ENCODE measurements around the gene TGFB1I1.
"Not testable (repeated sequence)": the region's sequence is repeated elsewhere in the genome, so short reads cannot be mapped to it uniquely, and the experiment has no call there.

TGFB1I1 gene

GRCh38 chr16:31501226-31501965 lies 29.4 kb downstream of the TGFB1I1 start:
- no peak overlapping the region for H3K4me3 ChIP-seq (ENCODE audit: low read length)
- H3K36me3 ChIP-seq (replicated peaks; ENCODE audit: low read depth, low read length), result peaks cover 13% of the 10 kb centered on the region
- no peak overlapping the region for H3K27ac ChIP-seq (ENCODE audit: low read length)
- no peaks in the 10 kb centered on the region for H3K27me3 ChIP-seq (ENCODE audit: low read depth, low read length)
- TF ChIP-seq, protein P1, sequence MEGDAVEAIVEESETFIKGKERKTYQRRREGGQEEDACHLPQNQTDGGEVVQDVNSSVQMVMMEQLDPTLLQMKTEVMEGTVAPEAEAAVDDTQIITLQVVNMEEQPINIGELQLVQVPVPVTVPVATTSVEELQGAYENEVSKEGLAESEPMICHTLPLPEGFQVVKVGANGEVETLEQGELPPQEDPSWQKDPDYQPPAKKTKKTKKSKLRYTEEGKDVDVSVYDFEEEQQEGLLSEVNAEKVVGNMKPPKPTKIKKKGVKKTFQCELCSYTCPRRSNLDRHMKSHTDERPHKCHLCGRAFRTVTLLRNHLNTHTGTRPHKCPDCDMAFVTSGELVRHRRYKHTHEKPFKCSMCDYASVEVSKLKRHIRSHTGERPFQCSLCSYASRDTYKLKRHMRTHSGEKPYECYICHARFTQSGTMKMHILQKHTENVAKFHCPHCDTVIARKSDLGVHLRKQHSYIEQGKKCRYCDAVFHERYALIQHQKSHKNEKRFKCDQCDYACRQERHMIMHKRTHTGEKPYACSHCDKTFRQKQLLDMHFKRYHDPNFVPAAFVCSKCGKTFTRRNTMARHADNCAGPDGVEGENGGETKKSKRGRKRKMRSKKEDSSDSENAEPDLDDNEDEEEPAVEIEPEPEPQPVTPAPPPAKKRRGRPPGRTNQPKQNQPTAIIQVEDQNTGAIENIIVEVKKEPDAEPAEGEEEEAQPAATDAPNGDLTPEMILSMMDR (IDR thresholded peaks at IDR 0.05; ENCODE audit: low read depth, low read length), result no peak
- no peak for TF ChIP-seq EZH2phosphoT487 (IDR thresholded peaks at IDR 0.05; ENCODE audit: low read depth)
- no peak overlapping the region for H2AFZ ChIP-seq (ENCODE audit: low read depth, low read length)
- H3K4me2 ChIP-seq (ENCODE audit: low read length), result no peak overlapping the region
- H4K20me1 ChIP-seq (ENCODE audit: insufficient read depth, low read length), result peaks cover 6% of the 10 kb centered on the region; the same call in 1 of the 2 replicates
- H3K9ac ChIP-seq (ENCODE audit: low read length), result no peak overlapping the region
- no peaks in the 10 kb centered on the region for H3K79me2 ChIP-seq (ENCODE audit: low read length)
- peaks cover 15% of the 10 kb centered on the region for H3K4me1 ChIP-seq (ENCODE audit: low read length)
- H3K9me3 ChIP-seq (ENCODE audit: insufficient read depth, low read length), result no peaks in the 10 kb centered on the region

GRCh38 chr16:31501966-31502348 lies 30.0 kb downstream of the TGFB1I1 start:
- Histone ChIP-seq H3K4me2 (ENCODE audit: low read length) (no peak overlapping the region), H3K9ac (ENCODE audit: low read length) (no peak overlapping the region), H3K27ac (ENCODE audit: low read length) (no peak overlapping the region), H3K9me3 (ENCODE audit: insufficient read depth, low read length) (no peaks in the 10 kb centered on the region), H3K36me3 (replicated peaks; ENCODE audit: low read depth, low read length) (peaks cover 13% of the 10 kb centered on the region), H3K27me3 (ENCODE audit: low read depth, low read length) (no peaks in the 10 kb centered on the region), H3K4me1 (ENCODE audit: low read length) (peaks cover 18% of the 10 kb centered on the region), H3K79me2 (ENCODE audit: low read length) (peaks cover 4% of the 10 kb centered on the region), H4K20me1 (ENCODE audit: insufficient read depth, low read length) (peaks cover 6% of the 10 kb centered on the region; the same call in 1 of the 2 replicates), H2AFZ (ENCODE audit: low read depth, low read length) (no peak overlapping the region), H3K4me3 (ENCODE audit: low read length) (no peak overlapping the region)
- TF ChIP-seq EZH2phosphoT487 (IDR thresholded peaks at IDR 0.05; ENCODE audit: low read depth), result no peak
- TF ChIP-seq, protein P1 (IDR thresholded peaks at IDR 0.05; ENCODE audit: low read depth, low read length), result no peak

GRCh38 chr16:31502981-31503380 lies 31.0 kb downstream of the TGFB1I1 start:
- Histone ChIP-seq H3K4me1 (ENCODE audit: low read length) (peaks cover 23% of the 10 kb centered on the region), H3K9me3 (ENCODE audit: insufficient read depth, low read length) (no peaks in the 10 kb centered on the region), H3K9ac (ENCODE audit: low read length) (no peak overlapping the region), H3K36me3 (replicated peaks; ENCODE audit: low read depth, low read length) (peaks cover 13% of the 10 kb centered on the region), H4K20me1 (ENCODE audit: insufficient read depth, low read length) (peaks cover 6% of the 10 kb centered on the region; the same call in 1 of the 2 replicates), H3K27me3 (ENCODE audit: low read depth, low read length) (no peaks in the 10 kb centered on the region), H3K79me2 (ENCODE audit: low read length) (peaks cover 14% of the 10 kb centered on the region), H3K4me3 (ENCODE audit: low read length) (no peak overlapping the region), H3K27ac (ENCODE audit: low read length) (no peak overlapping the region), H2AFZ (ENCODE audit: low read depth, low read length) (no peak overlapping the region), H3K4me2 (ENCODE audit: low read length) (no peak overlapping the region)
- no peak for TF ChIP-seq EZH2phosphoT487 (IDR thresholded peaks at IDR 0.05; ENCODE audit: low read depth)
- TF ChIP-seq, protein P1 (IDR thresholded peaks at IDR 0.05; ENCODE audit: low read depth, low read length), result no peak

DNA sequence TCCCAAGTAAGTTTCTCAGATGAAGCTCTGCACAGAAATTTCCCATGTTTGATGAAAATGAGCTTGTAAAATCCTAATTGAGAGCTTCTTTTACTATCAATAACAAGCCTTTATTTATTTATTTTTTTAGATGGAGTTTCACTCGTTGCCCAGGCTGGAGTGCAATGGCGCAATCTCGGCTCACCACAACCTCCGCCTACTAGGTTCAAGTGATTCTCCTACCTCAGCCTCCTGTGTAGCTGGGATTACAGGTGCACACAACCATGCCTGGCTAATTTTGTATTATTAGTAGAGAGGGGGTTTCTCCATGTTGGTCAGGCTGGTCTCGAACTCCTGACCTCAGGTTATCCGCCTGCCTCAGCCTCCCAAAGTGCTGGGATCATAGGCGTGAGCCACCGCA lies 31.6 kb downstream of the TGFB1I1 start:
- not testable (repeated sequence) for H3K9me3 ChIP-seq (ENCODE audit: insufficient read depth, low read length); H2AFZ ChIP-seq (ENCODE audit: low read depth, low read length); H3K9ac ChIP-seq (ENCODE audit: low read length); H3K27ac ChIP-seq (ENCODE audit: low read length); H3K4me2 ChIP-seq (ENCODE audit: low read length); H4K20me1 ChIP-seq (ENCODE audit: insufficient read depth, low read length); H3K4me3 ChIP-seq (ENCODE audit: low read length); H3K27me3 ChIP-seq (ENCODE audit: low read depth, low read length)
- H3K36me3 ChIP-seq (replicated peaks; ENCODE audit: low read depth, low read length), result peaks cover 13% of the 10 kb centered on the region
- peaks cover 18% of the 10 kb centered on the region for H3K79me2 ChIP-seq (ENCODE audit: low read length)
- H3K4me1 ChIP-seq (ENCODE audit: low read length), result peaks cover 23% of the 10 kb centered on the region
